Mucosa of rectum (tissue), 2 donors: ENCODE results near the gene MED16.
"Not testable (repeated sequence)": the region's sequence is repeated elsewhere in the genome, so short reads cannot be mapped to it uniquely, and the experiment has no call there.

ENCODE experiments used
- H3K27ac ChIP-seq, 2 donors: one replicate each; pipeline ENCODE4 v1.7.0; 2013; ENCODE audit warnings: inconsistent platforms in 2 of 2, low read depth in 2 of 2, low read length in 2 of 2
- H3K27me3 ChIP-seq, 2 donors: one replicate each; pipeline ENCODE4 v1.7.0; 2013; ENCODE audit warnings: low read length in 2 of 2; ENCODE audit not compliant: control insufficient read depth in 2 of 2, insufficient read depth in 2 of 2
- H3K36me3 ChIP-seq, 2 donors: one replicate each; pipeline ENCODE4 v1.7.0; 2013; ENCODE audit warnings: low read length in 2 of 2; ENCODE audit not compliant: control insufficient read depth in 2 of 2, insufficient read depth in 2 of 2
- H3K4me1 ChIP-seq, 2 donors: one replicate each; pipeline ENCODE4 v1.7.0; 2013; ENCODE audit warnings: low read length in 2 of 2, mild to moderate bottlenecking in 1 of 2; ENCODE audit not compliant: control insufficient read depth in 2 of 2, insufficient read depth in 2 of 2
- H3K4me3 ChIP-seq, 2 donors: one replicate each; pipeline ENCODE4 v1.7.0; 2013; ENCODE audit warnings: low read length in 2 of 2
- H3K9ac ChIP-seq, 2 donors: one replicate each; pipeline ENCODE4 v1.7.0; 2013; ENCODE audit warnings: low read length in 2 of 2, low read depth in 1 of 2, mild to moderate bottlenecking in 1 of 2
- H3K9me3 ChIP-seq, 2 donors: one replicate each; pipeline ENCODE4 v1.7.0; 2013; ENCODE audit warnings: low read length in 2 of 2; ENCODE audit not compliant: control insufficient read depth in 2 of 2
- donor health status: healthy.
- donor health status: Normal muscosa, but diverticular disease.

Gene MED16

GRCh38 chr19:824885-825284 is 68.1 kb downstream of the MED16 start:
- no peak overlapping the region for H3K27ac ChIP-seq
- H3K4me1 ChIP-seq, result peaks cover 0 to 2% of the 10 kb centered on the region in 2 donors
- no peaks in the 10 kb centered on the region for H3K36me3 ChIP-seq
- no peak overlapping the region for H3K9ac ChIP-seq
- H3K27me3 ChIP-seq, result peaks cover 6 to 7% of the 10 kb centered on the region in 2 donors
- H3K4me3 ChIP-seq, result no peak overlapping the region
- H3K9me3 ChIP-seq, result no peaks in the 10 kb centered on the region

- no peaks in the 10 kb centered on the region for H3K9me3 ChIP-seq
- no peaks in the 10 kb centered on the region for H3K36me3 ChIP-seq
- H3K4me1 ChIP-seq, result peaks cover 0 to 2% of the 10 kb centered on the region in 2 donors
- no peak overlapping the region for H3K4me3 ChIP-seq
- no peak overlapping the region for H3K9ac ChIP-seq
- H3K27ac ChIP-seq, result no peak overlapping the region
- peaks cover 2 to 7% of the 10 kb centered on the region in 2 donors for H3K27me3 ChIP-seq
Observed at GRCh38 chr19:823565-824121, 69.3 kb downstream of the MED16 start.

- H3K9me3 ChIP-seq, result no peaks in the 10 kb centered on the region
- H3K27ac ChIP-seq, result no peak within 1 kb of the TSS
- H3K9ac ChIP-seq, result no peak within 1 kb of the TSS
- H3K27me3 ChIP-seq, result peaks cover 2 to 5% of the 10 kb centered on the region in 2 donors
- no peaks in the 10 kb centered on the region for H3K36me3 ChIP-seq
- H3K4me3 ChIP-seq, result no peak within 1 kb of the TSS
- H3K4me1 ChIP-seq, result peaks cover 0 to 2% of the 10 kb centered on the region in 2 donors
Observed at GRCh38 chr19:821825-822503, 71.0 kb downstream of the MED16 start, which contains the start of gene PLPPR3. PLPPR3 (minus strand) TSS chr19:821955; CDS start chr19:821559, 396 bp downstream.

- H3K27ac ChIP-seq, result no peak overlapping the region
- H3K4me3 ChIP-seq, result no peak overlapping the region
- H3K27me3 ChIP-seq, result peaks cover 2 to 5% of the 10 kb centered on the region in 2 donors
Observed at GRCh38 chr19:821231-821824, 71.7 kb downstream of the MED16 start.

GRCh38 chr19:820212-820611 is 72.8 kb downstream of the MED16 start:
- H3K27ac ChIP-seq, H3K27me3 ChIP-seq, H3K9me3 ChIP-seq: not testable (repeated sequence)

More at GRCh38 chr19:821231-821824, 71.7 kb downstream of the MED16 start:
- no peak overlapping the region for H3K9ac ChIP-seq
- no peaks in the 10 kb centered on the region for H3K36me3 ChIP-seq
- peaks cover 0 to 2% of the 10 kb centered on the region in 2 donors for H3K4me1 ChIP-seq
- H3K9me3 ChIP-seq, result no peaks in the 10 kb centered on the region

More at GRCh38 chr19:820212-820611, 72.8 kb downstream of the MED16 start:
- H3K36me3 ChIP-seq, H3K4me3 ChIP-seq, H3K9ac ChIP-seq, H3K4me1 ChIP-seq: not testable (repeated sequence)
